ENCODE results near the gene UST. TPM values are rescaled to one million over a fixed set of nuclear protein-coding genes. Genes with fewer than 3 reads are reported as not detected.
"Not testable (repeated sequence)": the region's sequence is repeated elsewhere in the genome, so short reads cannot be mapped to it uniquely, and the experiment has no call there.

UST gene
- total and polyA plus RNA-seq, 4 donors, result 8.4 to 21.5 (median 14.1) TPM

- WGBS, 2 donors, result 91 to 96% methylated on average over 4 of the region's 4 CpGs
- ATAC-seq (ENCODE audit: low FRiP score) (no peak), DNase-seq (no peak)
- H3K9me3 ChIP-seq (ENCODE audit: control insufficient read depth, low read length), result no peaks in the 10 kb centered on the region
- no peaks in the 10 kb centered on the region for H3K36me3 ChIP-seq (ENCODE audit: control insufficient read depth in 1 of 2, insufficient read depth in 2 of 2, low read length in 1 of 2)
- intact Hi-C loops (cut with DNase I), result no loop called here
- no peak overlapping the region for H3K4me3 ChIP-seq (ENCODE audit: low read length in 2 of 2)
- no peaks in the 10 kb centered on the region for H3K4me1 ChIP-seq (ENCODE audit: control insufficient read depth in 1 of 2, insufficient read depth in 2 of 2, low read length in 2 of 2)
- H3K27ac ChIP-seq (ENCODE audit: low read depth in 1 of 2, low read length in 2 of 2), result no peak overlapping the region
- H3K27me3 ChIP-seq (ENCODE audit: control insufficient read depth in 1 of 2, insufficient read depth in 2 of 2, low read length in 1 of 2), result no peaks in the 10 kb centered on the region
These were observed 257.8 kb downstream of the UST start for GRCh38 chr6:149004664-149005063.

GRCh38 chr6:149006236-149006635 lies 259.4 kb downstream of the UST start:
- H3K4me1 ChIP-seq (ENCODE audit: control insufficient read depth in 1 of 2, insufficient read depth in 2 of 2, low read length in 2 of 2); H3K27me3 ChIP-seq (ENCODE audit: control insufficient read depth in 1 of 2, insufficient read depth in 2 of 2, low read length in 1 of 2); H3K9me3 ChIP-seq (ENCODE audit: control insufficient read depth, low read length); DNase-seq; H3K4me3 ChIP-seq (ENCODE audit: low read length in 2 of 2); H3K36me3 ChIP-seq (ENCODE audit: control insufficient read depth in 1 of 2, insufficient read depth in 2 of 2, low read length in 1 of 2); intact Hi-C loops (cut with DNase I); ATAC-seq (ENCODE audit: low FRiP score); H3K27ac ChIP-seq (ENCODE audit: low read depth in 1 of 2, low read length in 2 of 2): not testable (repeated sequence)
- 93 to 100% methylated on average over 1 of the region's 1 CpG for WGBS, 2 donors

GRCh38 chr6:149006671-149007070 lies 259.8 kb downstream of the UST start:
- no peaks in the 10 kb centered on the region for H3K36me3 ChIP-seq (ENCODE audit: control insufficient read depth in 1 of 2, insufficient read depth in 2 of 2, low read length in 1 of 2)
- DNase-seq, result no peak

DNA sequence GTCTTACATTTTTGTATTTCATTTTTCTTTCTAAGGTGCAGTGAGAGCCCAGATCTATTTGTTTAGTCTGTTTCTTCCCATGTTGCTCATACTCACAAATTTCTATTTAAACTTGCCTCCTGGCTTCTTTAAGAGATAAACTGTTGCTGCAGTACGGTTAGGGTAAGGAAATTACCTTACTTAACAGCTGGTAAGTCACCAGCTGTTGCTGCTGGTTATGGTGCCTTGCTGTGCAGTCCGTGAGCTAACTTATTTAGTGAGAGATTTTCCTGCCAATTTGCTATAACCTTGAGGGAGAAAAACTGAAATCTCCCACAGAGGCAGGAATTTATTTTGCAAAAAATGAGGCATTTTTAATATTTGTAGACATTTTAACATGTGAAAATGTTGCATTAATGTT lies 261.0 kb downstream of the UST start:
- intact Hi-C loops (cut with DNase I), result no loop called here
- DNase-seq (no peak), ATAC-seq (ENCODE audit: low FRiP score) (no peak)
- no peaks in the 10 kb centered on the region for H3K36me3 ChIP-seq (ENCODE audit: control insufficient read depth in 1 of 2, insufficient read depth in 2 of 2, low read length in 1 of 2)
- no peak overlapping the region for H3K4me3 ChIP-seq (ENCODE audit: low read length in 2 of 2)
- no peak overlapping the region for H3K27ac ChIP-seq (ENCODE audit: low read depth in 1 of 2, low read length in 2 of 2)
- H3K9me3 ChIP-seq (ENCODE audit: control insufficient read depth, low read length), result no peaks in the 10 kb centered on the region
- H3K4me1 ChIP-seq (ENCODE audit: control insufficient read depth in 1 of 2, insufficient read depth in 2 of 2, low read length in 2 of 2), result no peaks in the 10 kb centered on the region
- 66 to 88% methylated on average over 2 of the region's 2 CpGs for WGBS, 2 donors
- H3K27me3 ChIP-seq (ENCODE audit: control insufficient read depth in 1 of 2, insufficient read depth in 2 of 2, low read length in 1 of 2), result no peaks in the 10 kb centered on the region

More at GRCh38 chr6:149006671-149007070, 259.8 kb downstream of the UST start:
- WGBS, 2 donors, result 72 to 77% methylated on average over 3 of the region's 3 CpGs
- no peaks in the 10 kb centered on the region for H3K27me3 ChIP-seq (ENCODE audit: control insufficient read depth in 1 of 2, insufficient read depth in 2 of 2, low read length in 1 of 2)
- intact Hi-C loops (cut with DNase I), result no loop called here
- no peak overlapping the region for H3K4me3 ChIP-seq (ENCODE audit: low read length in 2 of 2)
- no peaks in the 10 kb centered on the region for H3K4me1 ChIP-seq (ENCODE audit: control insufficient read depth in 1 of 2, insufficient read depth in 2 of 2, low read length in 2 of 2)
- no peaks in the 10 kb centered on the region for H3K9me3 ChIP-seq (ENCODE audit: control insufficient read depth, low read length)
- H3K27ac ChIP-seq (ENCODE audit: low read depth in 1 of 2, low read length in 2 of 2), result no peak overlapping the region
- no peak for ATAC-seq (ENCODE audit: low FRiP score)

DNA sequence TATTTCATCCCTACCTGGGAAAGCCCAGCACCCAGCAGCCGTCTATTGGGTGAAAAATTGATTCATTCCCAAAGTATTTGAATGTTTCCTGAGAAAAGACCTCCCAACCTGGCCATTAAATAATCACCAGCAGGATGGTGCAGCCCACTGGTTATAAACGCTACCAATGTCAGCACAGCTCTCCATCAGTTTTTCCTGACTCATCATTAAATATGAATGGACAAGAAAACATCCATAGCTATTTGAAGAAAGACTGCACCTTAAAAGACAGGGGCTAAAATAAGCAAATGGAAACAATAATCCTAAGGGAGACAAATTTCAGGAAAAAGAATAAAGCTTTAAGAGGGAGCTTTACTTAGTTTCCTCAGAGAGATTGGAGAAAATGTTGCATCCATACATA lies 261.9 kb downstream of the UST start:
- no peak for DNase-seq
- WGBS, 2 donors, result 70 to 93% methylated on average over 2 of the region's 2 CpGs

GRCh38 chr6:149012040-149012545 lies 265.3 kb downstream of the UST start:
- Histone ChIP-seq H3K27ac (ENCODE audit: low read depth in 1 of 2, low read length in 2 of 2) (no peak overlapping the region), H3K27me3 (ENCODE audit: control insufficient read depth in 1 of 2, insufficient read depth in 2 of 2, low read length in 1 of 2) (no peaks in the 10 kb centered on the region), H3K36me3 (ENCODE audit: control insufficient read depth in 1 of 2, insufficient read depth in 2 of 2, low read length in 1 of 2) (no peaks in the 10 kb centered on the region), H3K4me1 (ENCODE audit: control insufficient read depth in 1 of 2, insufficient read depth in 2 of 2, low read length in 2 of 2) (no peaks in the 10 kb centered on the region), H3K9me3 (ENCODE audit: control insufficient read depth, low read length) (no peaks in the 10 kb centered on the region), H3K4me3 (ENCODE audit: low read length in 2 of 2) (no peak overlapping the region)
- ATAC-seq (ENCODE audit: low FRiP score), result no peak
- 89 to 90% methylated on average over 6 of the region's 6 CpGs for WGBS, 2 donors
- DNase-seq, result no peak
- intact Hi-C loops (cut with DNase I), result no loop called here

More for the DNA sequence above, 261.9 kb downstream of the UST start:
- no peak for ATAC-seq (ENCODE audit: low FRiP score)
- Histone ChIP-seq H3K4me3 (ENCODE audit: low read length in 2 of 2) (no peak overlapping the region), H3K4me1 (ENCODE audit: control insufficient read depth in 1 of 2, insufficient read depth in 2 of 2, low read length in 2 of 2) (no peaks in the 10 kb centered on the region), H3K27me3 (ENCODE audit: control insufficient read depth in 1 of 2, insufficient read depth in 2 of 2, low read length in 1 of 2) (no peaks in the 10 kb centered on the region), H3K36me3 (ENCODE audit: control insufficient read depth in 1 of 2, insufficient read depth in 2 of 2, low read length in 1 of 2) (no peaks in the 10 kb centered on the region), H3K27ac (ENCODE audit: low read depth in 1 of 2, low read length in 2 of 2) (no peak overlapping the region), H3K9me3 (ENCODE audit: control insufficient read depth, low read length) (no peaks in the 10 kb centered on the region)
- intact Hi-C loops (cut with DNase I), result no loop called here

DNA sequence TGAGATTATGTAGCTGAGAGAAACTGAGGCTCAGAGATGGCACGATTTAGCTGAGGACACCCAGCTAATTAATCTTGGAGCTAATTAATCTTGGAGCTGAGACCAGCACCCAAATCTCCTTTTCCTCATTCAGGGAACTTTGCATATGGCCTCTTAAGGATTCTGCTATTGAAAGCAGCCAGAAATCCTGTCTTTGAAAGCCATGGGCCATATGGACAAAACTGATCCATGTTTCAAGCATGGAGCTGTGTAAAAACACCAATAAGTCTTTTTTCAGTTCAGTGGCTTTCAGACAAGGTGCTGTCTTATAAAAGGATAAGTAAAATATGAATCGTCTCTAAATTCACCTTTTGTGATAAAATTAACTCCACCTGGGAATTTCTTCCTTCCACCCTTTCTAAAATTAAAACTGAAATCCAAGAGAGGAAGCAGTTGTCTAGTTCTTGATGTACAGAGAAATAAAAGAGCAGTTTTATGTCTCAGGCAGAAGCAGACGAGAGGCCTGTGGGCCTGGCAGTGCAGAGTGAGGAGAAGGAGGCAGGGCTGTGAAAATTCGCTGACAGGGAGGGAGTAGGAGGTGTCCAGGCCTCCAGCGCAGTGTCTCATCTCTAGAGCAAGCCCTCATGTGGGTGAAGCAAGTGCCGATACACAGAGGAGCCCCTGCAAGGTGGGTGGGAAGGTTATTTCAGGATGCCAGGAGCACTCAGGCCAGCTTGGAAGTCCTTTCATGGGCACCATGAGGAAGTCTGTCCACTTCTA lies 266.9 kb downstream of the UST start:
- Histone ChIP-seq H3K27ac (ENCODE audit: low read depth in 1 of 2, low read length in 2 of 2) (no peak overlapping the region), H3K27me3 (ENCODE audit: control insufficient read depth in 1 of 2, insufficient read depth in 2 of 2, low read length in 1 of 2) (no peaks in the 10 kb centered on the region), H3K36me3 (ENCODE audit: control insufficient read depth in 1 of 2, insufficient read depth in 2 of 2, low read length in 1 of 2) (no peaks in the 10 kb centered on the region), H3K4me1 (ENCODE audit: control insufficient read depth in 1 of 2, insufficient read depth in 2 of 2, low read length in 2 of 2) (no peaks in the 10 kb centered on the region), H3K4me3 (ENCODE audit: low read length in 2 of 2) (no peak overlapping the region), H3K9me3 (ENCODE audit: control insufficient read depth, low read length) (no peaks in the 10 kb centered on the region)
- DNase-seq, result no peak
- intact Hi-C loops (cut with DNase I), result no loop called here
- ATAC-seq (ENCODE audit: low FRiP score), result no peak
- WGBS, 2 donors, result 81 to 85% methylated on average over 6 of the region's 6 CpGs

- H3K4me1 ChIP-seq (ENCODE audit: control insufficient read depth in 1 of 2, insufficient read depth in 2 of 2, low read length in 2 of 2), result no peaks in the 10 kb centered on the region
- intact Hi-C loops (cut with DNase I), result no loop called here
- no peaks in the 10 kb centered on the region for H3K9me3 ChIP-seq (ENCODE audit: control insufficient read depth, low read length)
- H3K36me3 ChIP-seq (ENCODE audit: control insufficient read depth in 1 of 2, insufficient read depth in 2 of 2, low read length in 1 of 2), result no peaks in the 10 kb centered on the region
- H3K4me3 ChIP-seq (ENCODE audit: low read length in 2 of 2), result no peak overlapping the region
- 47 to 48% methylated on average over 7 of the region's 7 CpGs for WGBS, 2 donors
- H3K27ac ChIP-seq (ENCODE audit: low read depth in 1 of 2, low read length in 2 of 2), result no peak overlapping the region
- DNase-seq (no peak), ATAC-seq (ENCODE audit: low FRiP score) (peak; percentile 42)
- no peaks in the 10 kb centered on the region for H3K27me3 ChIP-seq (ENCODE audit: control insufficient read depth in 1 of 2, insufficient read depth in 2 of 2, low read length in 1 of 2)
These were observed 268.1 kb downstream of the UST start for GRCh38 chr6:149014631-149015534.

Data from aorta (tissue), 5 donors.